ENCODE data around the gene FNIP1. TPM values are rescaled to one million over a fixed set of nuclear protein-coding genes. Genes with fewer than 3 reads are reported as not detected.
"Not testable (repeated sequence)": the region's sequence is repeated elsewhere in the genome, so short reads cannot be mapped to it uniquely, and the experiment has no call there.

Gene FNIP1
- total and polyA plus RNA-seq, 2 donors, result 7.5 to 15.9 TPM

DNA sequence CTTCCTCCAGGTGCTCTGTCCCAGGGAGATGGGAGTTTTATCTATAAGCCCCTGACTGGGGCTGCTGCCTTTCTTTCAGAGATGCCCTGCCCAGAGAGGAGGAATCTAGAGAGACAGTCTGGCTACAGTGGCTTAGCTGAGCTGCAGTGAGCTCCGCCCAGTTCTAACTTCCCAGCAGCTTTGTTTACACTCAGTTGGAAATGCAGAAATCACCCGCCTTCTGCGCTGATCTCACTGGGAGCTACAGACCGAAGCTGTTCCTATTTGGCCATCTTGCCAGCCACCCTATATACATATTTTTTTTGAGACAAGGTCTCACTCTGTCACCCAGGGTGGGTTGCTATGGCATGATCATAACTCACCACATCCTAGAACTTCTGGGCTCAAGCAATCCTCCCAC, 67.5 kb downstream of the FNIP1 start:
- H3K4me1 ChIP-seq (ENCODE audit: control insufficient read depth in 2 of 2, insufficient read depth in 2 of 2, low read length in 2 of 2); DNase-seq (ENCODE audit: low read depth in 6 of 9, low spot score in 9 of 9); H3K27me3 ChIP-seq (ENCODE audit: control insufficient read depth in 2 of 2, insufficient read depth in 1 of 2, low read length in 1 of 2); H3K4me3 ChIP-seq (ENCODE audit: low read length in 2 of 2); H3K27ac ChIP-seq (ENCODE audit: low read depth in 1 of 2, low read length in 1 of 2); H3K9me3 ChIP-seq (ENCODE audit: control insufficient read depth in 2 of 2, insufficient read depth in 1 of 2, low read length in 1 of 2): not testable (repeated sequence)
- WGBS, result over 99% methylated on average over 4 of the region's 4 CpGs
- peaks cover 12 to 15% of the 10 kb centered on the region in 2 donors for H3K36me3 ChIP-seq (ENCODE audit: control insufficient read depth in 2 of 2, insufficient read depth in 2 of 2, low read length in 1 of 2)

DNA sequence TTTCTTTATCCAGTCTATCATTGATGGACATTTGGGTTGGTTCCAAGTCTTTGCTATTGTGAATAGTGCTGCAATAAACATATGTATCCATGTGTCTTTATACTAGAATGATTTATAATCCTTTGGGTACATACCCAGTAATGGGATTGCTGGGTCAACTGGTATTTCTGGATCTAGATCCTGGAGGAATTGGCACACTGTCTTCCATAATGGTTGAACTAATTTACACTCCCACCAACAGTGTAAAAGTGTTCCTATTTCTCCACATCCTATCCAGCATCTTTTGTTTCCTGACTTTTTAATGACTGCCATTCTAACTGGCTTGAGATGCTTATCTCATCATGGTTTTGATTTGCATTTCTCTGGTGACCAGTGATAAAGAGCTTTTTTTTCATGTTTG, 72.7 kb downstream of the FNIP1 start:
- H3K4me1 ChIP-seq (ENCODE audit: control insufficient read depth in 2 of 2, insufficient read depth in 2 of 2, low read length in 2 of 2); H3K27ac ChIP-seq (ENCODE audit: low read depth in 1 of 2, low read length in 1 of 2); H3K9me3 ChIP-seq (ENCODE audit: control insufficient read depth in 2 of 2, insufficient read depth in 1 of 2, low read length in 1 of 2); H3K4me3 ChIP-seq (ENCODE audit: low read length in 2 of 2); H3K36me3 ChIP-seq (ENCODE audit: control insufficient read depth in 2 of 2, insufficient read depth in 2 of 2, low read length in 1 of 2); DNase-seq (ENCODE audit: low read depth in 6 of 9, low spot score in 9 of 9); H3K27me3 ChIP-seq (ENCODE audit: control insufficient read depth in 2 of 2, insufficient read depth in 1 of 2, low read length in 1 of 2): not testable (repeated sequence)

DNA sequence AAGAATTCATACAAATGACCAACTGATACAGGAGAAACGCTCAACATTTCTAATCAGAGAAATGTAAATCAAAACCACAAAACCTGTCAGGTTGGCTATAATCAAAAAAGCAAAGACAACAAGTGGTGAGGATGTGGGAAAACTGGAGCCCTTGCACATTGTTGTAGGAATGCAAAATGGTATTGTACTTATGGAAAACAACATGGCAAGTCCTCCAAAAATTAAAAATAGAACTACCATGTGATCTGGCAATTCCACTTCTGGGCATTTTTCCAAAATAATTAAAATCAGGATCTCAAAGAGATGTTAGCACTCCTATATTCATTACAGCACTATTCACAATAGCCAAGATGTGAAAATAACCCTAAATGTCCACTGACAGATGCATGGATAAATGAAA, 76.1 kb downstream of the FNIP1 start:
- DNase-seq (ENCODE audit: low read depth in 6 of 9, low spot score in 9 of 9), result no peak
- Histone ChIP-seq H3K36me3 (ENCODE audit: control insufficient read depth in 2 of 2, insufficient read depth in 2 of 2, low read length in 1 of 2) (peaks cover 3 to 4% of the 10 kb centered on the region in 2 donors), H3K9me3 (ENCODE audit: control insufficient read depth in 2 of 2, insufficient read depth in 1 of 2, low read length in 1 of 2) (no peaks in the 10 kb centered on the region), H3K4me3 (ENCODE audit: low read length in 2 of 2) (no peak overlapping the region), H3K4me1 (ENCODE audit: control insufficient read depth in 2 of 2, insufficient read depth in 2 of 2, low read length in 2 of 2) (no peaks in the 10 kb centered on the region), H3K27me3 (ENCODE audit: control insufficient read depth in 2 of 2, insufficient read depth in 1 of 2, low read length in 1 of 2) (no peaks in the 10 kb centered on the region), H3K27ac (ENCODE audit: low read depth in 1 of 2, low read length in 1 of 2) (no peak overlapping the region)
- 98% methylated on average over 1 of the region's 1 CpG for WGBS

DNA sequence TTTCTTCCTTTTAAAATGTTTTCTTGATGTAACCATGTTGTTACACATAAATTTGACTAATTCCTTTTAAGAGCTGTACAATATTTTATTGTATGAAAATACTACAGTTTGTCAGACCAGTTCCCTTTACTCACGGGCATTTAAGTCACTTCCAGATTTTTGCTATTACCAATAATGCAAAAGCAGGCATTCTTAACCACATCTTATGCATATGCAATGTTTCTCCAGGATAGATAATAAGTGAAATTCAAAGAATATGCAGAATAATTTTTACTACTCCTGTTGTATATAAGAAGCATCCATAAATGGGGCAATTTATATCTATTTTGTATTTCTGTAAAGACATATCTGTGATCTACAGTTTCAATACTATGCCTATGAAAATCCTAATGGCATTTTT, 77.3 kb downstream of the FNIP1 start:
- WGBS, result 96% methylated on average over 1 of the region's 1 CpG
- no peaks in the 10 kb centered on the region for H3K4me1 ChIP-seq (ENCODE audit: control insufficient read depth in 2 of 2, insufficient read depth in 2 of 2, low read length in 2 of 2)

DNA sequence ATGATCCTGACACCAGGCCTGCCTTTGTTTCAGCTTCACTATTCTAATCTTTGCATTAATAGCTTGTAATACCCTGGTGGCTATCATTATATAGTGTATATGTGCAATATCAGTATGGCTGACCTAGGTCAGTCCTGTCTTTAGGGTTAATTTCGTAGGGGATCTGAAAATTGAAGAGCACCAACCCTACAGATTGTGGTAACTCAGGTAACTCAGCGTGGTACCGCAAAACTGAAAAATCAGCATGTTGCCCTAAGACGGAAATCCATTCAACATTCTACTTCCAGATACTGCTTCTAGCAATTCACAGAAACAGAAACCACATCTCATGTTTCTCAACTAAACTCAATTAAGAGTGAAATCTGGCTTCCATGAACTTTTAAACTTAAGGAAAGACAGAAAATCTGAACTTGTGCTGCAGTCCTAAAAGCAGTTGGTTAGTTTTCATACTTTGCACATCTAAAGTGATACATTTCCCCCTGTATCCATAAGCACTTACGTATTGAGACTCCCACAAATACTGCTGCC, 78.3 kb downstream of the FNIP1 start:
- DNase-seq (ENCODE audit: low read depth in 6 of 9, low spot score in 9 of 9), result no peak
- 78% methylated on average over 5 of the region's 5 CpGs for WGBS
- H3K27me3 ChIP-seq (ENCODE audit: control insufficient read depth in 2 of 2, insufficient read depth in 1 of 2, low read length in 1 of 2), result no peaks in the 10 kb centered on the region
- H3K9me3 ChIP-seq (ENCODE audit: control insufficient read depth in 2 of 2, insufficient read depth in 1 of 2, low read length in 1 of 2), result no peaks in the 10 kb centered on the region
- no peaks in the 10 kb centered on the region for H3K4me1 ChIP-seq (ENCODE audit: control insufficient read depth in 2 of 2, insufficient read depth in 2 of 2, low read length in 2 of 2)
- H3K4me3 ChIP-seq (ENCODE audit: low read length in 2 of 2), result no peak overlapping the region
- H3K36me3 ChIP-seq (ENCODE audit: control insufficient read depth in 2 of 2, insufficient read depth in 2 of 2, low read length in 1 of 2), result peaks cover 3 to 16% of the 10 kb centered on the region in 2 donors
- H3K27ac ChIP-seq (ENCODE audit: low read depth in 1 of 2, low read length in 1 of 2), result no peak overlapping the region

More for the DNA sequence above, 77.3 kb downstream of the FNIP1 start:
- no peak for DNase-seq (ENCODE audit: low read depth in 6 of 9, low spot score in 9 of 9)
- H3K9me3 ChIP-seq (ENCODE audit: control insufficient read depth in 2 of 2, insufficient read depth in 1 of 2, low read length in 1 of 2), result no peaks in the 10 kb centered on the region
- H3K4me3 ChIP-seq (ENCODE audit: low read length in 2 of 2), result no peak overlapping the region
- peaks cover 3 to 9% of the 10 kb centered on the region in 2 donors for H3K36me3 ChIP-seq (ENCODE audit: control insufficient read depth in 2 of 2, insufficient read depth in 2 of 2, low read length in 1 of 2)
- H3K27ac ChIP-seq (ENCODE audit: low read depth in 1 of 2, low read length in 1 of 2), result no peak overlapping the region
- H3K27me3 ChIP-seq (ENCODE audit: control insufficient read depth in 2 of 2, insufficient read depth in 1 of 2, low read length in 1 of 2), result no peaks in the 10 kb centered on the region

DNA sequence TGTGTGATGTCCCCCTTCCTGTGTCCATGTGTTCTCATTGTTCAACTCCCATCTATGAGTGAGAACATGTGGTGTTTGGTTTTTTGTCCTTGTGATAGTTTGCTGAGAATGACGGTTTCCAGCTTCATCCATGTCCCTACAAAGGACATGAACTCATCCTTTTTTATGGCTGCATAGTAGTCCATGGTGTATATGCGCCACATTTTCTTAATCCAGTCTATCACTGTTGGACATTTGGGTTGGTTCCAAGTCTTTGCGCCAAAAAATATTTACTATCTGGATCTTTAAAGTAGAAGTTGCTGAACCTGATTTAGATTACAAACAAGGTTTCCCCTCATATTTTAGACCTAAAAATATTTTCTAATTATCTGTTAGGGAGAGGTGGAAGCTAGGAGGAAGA, 79.7 kb downstream of the FNIP1 start:
- DNase-seq (ENCODE audit: low read depth in 6 of 9, low spot score in 9 of 9); H3K27ac ChIP-seq (ENCODE audit: low read depth in 1 of 2, low read length in 1 of 2); H3K27me3 ChIP-seq (ENCODE audit: control insufficient read depth in 2 of 2, insufficient read depth in 1 of 2, low read length in 1 of 2); H3K4me3 ChIP-seq (ENCODE audit: low read length in 2 of 2); H3K9me3 ChIP-seq (ENCODE audit: control insufficient read depth in 2 of 2, insufficient read depth in 1 of 2, low read length in 1 of 2); H3K4me1 ChIP-seq (ENCODE audit: control insufficient read depth in 2 of 2, insufficient read depth in 2 of 2, low read length in 2 of 2): not testable (repeated sequence)
- H3K36me3 ChIP-seq (ENCODE audit: control insufficient read depth in 2 of 2, insufficient read depth in 2 of 2, low read length in 1 of 2), result peaks cover 3 to 16% of the 10 kb centered on the region in 2 donors
- 97% methylated on average over 3 of the region's 3 CpGs for WGBS

DNA sequence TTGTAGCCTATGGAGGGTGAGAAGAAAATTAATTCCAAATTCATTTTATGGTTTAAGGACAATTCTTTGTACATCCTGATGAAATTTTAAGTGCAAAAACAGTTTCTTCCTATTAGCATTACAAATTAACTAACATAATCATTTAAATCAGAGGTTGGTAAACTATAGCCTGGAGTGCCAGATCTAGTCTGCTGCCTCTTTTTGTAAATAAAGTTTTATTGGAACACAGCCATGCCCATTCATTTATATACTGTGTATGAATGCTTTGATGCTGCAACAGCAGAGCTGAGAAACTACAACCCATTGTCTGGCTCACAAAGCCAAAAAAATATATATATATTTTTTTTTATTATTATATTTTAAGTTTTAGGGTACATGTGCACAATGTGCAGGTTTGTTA, 80.2 kb downstream of the FNIP1 start:
- H3K27me3 ChIP-seq (ENCODE audit: control insufficient read depth in 2 of 2, insufficient read depth in 1 of 2, low read length in 1 of 2), result no peaks in the 10 kb centered on the region
- H3K4me1 ChIP-seq (ENCODE audit: control insufficient read depth in 2 of 2, insufficient read depth in 2 of 2, low read length in 2 of 2), result no peaks in the 10 kb centered on the region
- no peak for DNase-seq (ENCODE audit: low read depth in 6 of 9, low spot score in 9 of 9)
- H3K9me3 ChIP-seq (ENCODE audit: control insufficient read depth in 2 of 2, insufficient read depth in 1 of 2, low read length in 1 of 2), result no peaks in the 10 kb centered on the region
- peaks cover 3 to 16% of the 10 kb centered on the region in 2 donors for H3K36me3 ChIP-seq (ENCODE audit: control insufficient read depth in 2 of 2, insufficient read depth in 2 of 2, low read length in 1 of 2)
- H3K27ac ChIP-seq (ENCODE audit: low read depth in 1 of 2, low read length in 1 of 2), result no peak overlapping the region
- H3K4me3 ChIP-seq (ENCODE audit: low read length in 2 of 2), result no peak overlapping the region

DNA sequence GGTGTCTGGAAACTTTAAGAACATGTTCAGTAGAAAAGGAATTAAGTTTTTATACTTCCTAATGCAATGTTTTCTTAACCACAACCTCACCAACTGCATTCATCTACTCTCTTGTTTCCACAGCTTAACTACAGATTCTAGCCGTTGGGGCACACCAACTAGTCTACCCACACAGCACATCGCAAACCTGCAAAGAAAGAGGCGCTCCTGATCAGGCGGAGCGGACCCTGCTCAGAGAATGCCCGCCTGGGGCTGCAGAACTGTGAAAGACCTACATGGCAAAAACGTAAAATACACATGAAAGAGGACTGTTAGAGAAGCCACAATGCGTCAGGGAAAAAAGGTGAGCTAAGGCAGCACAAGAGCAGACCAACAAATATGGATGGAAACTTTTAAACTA, 86.4 kb downstream of the FNIP1 start:
- no peaks in the 10 kb centered on the region for H3K9me3 ChIP-seq (ENCODE audit: control insufficient read depth in 2 of 2, insufficient read depth in 1 of 2, low read length in 1 of 2)
- no peaks in the 10 kb centered on the region for H3K27me3 ChIP-seq (ENCODE audit: control insufficient read depth in 2 of 2, insufficient read depth in 1 of 2, low read length in 1 of 2)
- WGBS, result 83% methylated on average over 8 of the region's 8 CpGs
- H3K4me3 ChIP-seq (ENCODE audit: low read length in 2 of 2), result no peak overlapping the region
- no peaks in the 10 kb centered on the region for H3K4me1 ChIP-seq (ENCODE audit: control insufficient read depth in 2 of 2, insufficient read depth in 2 of 2, low read length in 2 of 2)
- DNase-seq (ENCODE audit: low read depth in 6 of 9, low spot score in 9 of 9), result peak in 2 of 9 donors; percentile 7 to 16
- peaks cover 0 to 30% of the 10 kb centered on the region in 2 donors for H3K36me3 ChIP-seq (ENCODE audit: control insufficient read depth in 2 of 2, insufficient read depth in 2 of 2, low read length in 1 of 2)
- no peak overlapping the region for H3K27ac ChIP-seq (ENCODE audit: low read depth in 1 of 2, low read length in 1 of 2)

DNA sequence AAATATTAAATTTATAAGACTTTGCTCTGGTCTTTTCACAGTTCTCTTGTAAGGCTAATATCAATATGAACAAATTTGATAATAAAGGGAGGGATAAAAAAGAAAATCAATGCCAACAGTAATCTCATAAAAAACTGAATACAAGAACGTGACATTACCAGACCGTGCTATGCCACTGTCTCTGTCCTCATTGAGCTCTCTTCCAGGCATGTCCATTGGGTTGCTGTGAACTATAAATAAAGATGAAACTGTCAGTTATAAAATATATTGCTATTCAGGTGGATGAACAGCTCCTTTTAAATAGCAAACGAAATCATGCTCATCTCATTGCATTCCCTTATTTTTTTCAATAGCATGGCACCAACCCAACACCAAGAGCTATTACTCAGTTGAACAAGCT, 87.8 kb downstream of the FNIP1 start:
- H3K4me3 ChIP-seq (ENCODE audit: low read length in 2 of 2), result no peak overlapping the region
- H3K27me3 ChIP-seq (ENCODE audit: control insufficient read depth in 2 of 2, insufficient read depth in 1 of 2, low read length in 1 of 2), result no peaks in the 10 kb centered on the region
- H3K27ac ChIP-seq (ENCODE audit: low read depth in 1 of 2, low read length in 1 of 2), result no peak overlapping the region
- H3K36me3 ChIP-seq (ENCODE audit: control insufficient read depth in 2 of 2, insufficient read depth in 2 of 2, low read length in 1 of 2), result peaks cover 0 to 24% of the 10 kb centered on the region in 2 donors
- H3K9me3 ChIP-seq (ENCODE audit: control insufficient read depth in 2 of 2, insufficient read depth in 1 of 2, low read length in 1 of 2), result no peaks in the 10 kb centered on the region
- 97% methylated on average over 3 of the region's 3 CpGs for WGBS
- H3K4me1 ChIP-seq (ENCODE audit: control insufficient read depth in 2 of 2, insufficient read depth in 2 of 2, low read length in 2 of 2), result no peaks in the 10 kb centered on the region
- no peak for DNase-seq (ENCODE audit: low read depth in 6 of 9, low spot score in 9 of 9)

DNA sequence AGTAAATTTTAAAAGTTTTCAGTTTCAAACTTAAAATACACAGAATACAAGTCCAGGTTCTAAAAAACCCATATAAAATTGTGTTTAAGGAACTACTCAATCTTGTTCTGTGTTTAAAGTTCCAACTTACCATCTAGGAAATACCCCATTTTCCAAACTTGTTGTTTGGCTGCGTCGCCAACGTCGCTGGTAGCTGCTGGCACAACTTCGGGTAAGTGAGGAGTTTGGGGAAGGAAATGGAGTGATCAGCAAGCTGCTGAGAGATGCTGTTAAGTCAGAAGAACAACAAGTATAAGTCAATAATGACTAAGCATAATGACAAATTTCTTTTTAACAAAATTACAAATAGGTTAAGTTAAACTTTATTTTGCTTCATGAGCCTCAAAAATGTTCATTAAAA, 90.5 kb downstream of the FNIP1 start:
- H3K4me1 ChIP-seq (ENCODE audit: control insufficient read depth in 2 of 2, insufficient read depth in 2 of 2, low read length in 2 of 2), result no peaks in the 10 kb centered on the region
- H3K9me3 ChIP-seq (ENCODE audit: control insufficient read depth in 2 of 2, insufficient read depth in 1 of 2, low read length in 1 of 2), result no peaks in the 10 kb centered on the region
- no peak overlapping the region for H3K4me3 ChIP-seq (ENCODE audit: low read length in 2 of 2)
- DNase-seq (ENCODE audit: low read depth in 6 of 9, low spot score in 9 of 9), result no peak
- WGBS, result 60% methylated on average over 5 of the region's 5 CpGs
- H3K36me3 ChIP-seq (ENCODE audit: control insufficient read depth in 2 of 2, insufficient read depth in 2 of 2, low read length in 1 of 2), result peaks cover 9 to 43% of the 10 kb centered on the region in 2 donors
- no peaks in the 10 kb centered on the region for H3K27me3 ChIP-seq (ENCODE audit: control insufficient read depth in 2 of 2, insufficient read depth in 1 of 2, low read length in 1 of 2)
- no peak overlapping the region for H3K27ac ChIP-seq (ENCODE audit: low read depth in 1 of 2, low read length in 1 of 2)

Measured in thymus (tissue), 11 donors.